ENCODE data around the gene INHBB.

The INHBB gene

DNA sequence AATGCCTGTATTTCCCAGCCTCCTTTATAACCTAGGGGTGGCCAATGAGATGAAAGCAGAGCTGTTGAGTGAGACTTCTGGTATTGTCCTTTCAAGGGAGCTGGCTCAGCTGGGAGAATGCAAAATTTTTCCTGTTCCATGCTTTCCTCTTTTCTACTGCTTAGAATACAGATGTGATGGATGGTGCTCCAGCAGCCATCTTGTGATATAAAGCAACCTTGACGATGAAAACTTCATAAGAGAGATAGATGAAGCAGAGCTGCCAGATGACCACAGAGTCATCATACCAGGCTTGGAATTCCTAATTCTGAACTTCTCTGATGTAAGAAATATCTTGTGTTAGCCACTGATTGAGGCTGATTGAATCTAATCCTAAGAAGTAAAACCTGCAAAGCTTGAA is 11.9 kb upstream of the INHBB start:
- CTCF ChIA-PET = interaction anchor here (0.5 kb wide), 1 partner anchor 224 kb away, joined by 3 read pairs; no protein-coding TSS in a partner anchor
- POLR2A ChIA-PET = no interaction called here
- TF ChIP-seq NFRKB (IDR thresholded peaks at IDR 0.05) = no peak
- no peak for TF ChIP-seq TARDBP (IDR thresholded peaks at IDR 0.05)
- no peak for TF ChIP-seq SUZ12 (IDR thresholded peaks at IDR 0.05)
- TF ChIP-seq FOXK2 (IDR thresholded peaks at IDR 0.05) = no peak
- no peak for TF ChIP-seq CTBP1 (IDR thresholded peaks at IDR 0.05; ENCODE audit: borderline replicate concordance)
- TF ChIP-seq ZNF384 (IDR thresholded peaks at IDR 0.05) = no peak
- no peak for TF ChIP-seq LEF1 (IDR thresholded peaks at IDR 0.05; ENCODE audit: borderline replicate concordance)
- TF ChIP-seq ARNT (IDR thresholded peaks at IDR 0.05) = no peak
- no peak for TF ChIP-seq L3MBTL2 (conservative IDR thresholded peaks at IDR 0.05)
- no peak for TF ChIP-seq FOXM1 (IDR thresholded peaks at IDR 0.05; ENCODE audit: borderline replicate concordance)
- no peak for DNase-seq (ENCODE audit: extremely low spot score)

DNA sequence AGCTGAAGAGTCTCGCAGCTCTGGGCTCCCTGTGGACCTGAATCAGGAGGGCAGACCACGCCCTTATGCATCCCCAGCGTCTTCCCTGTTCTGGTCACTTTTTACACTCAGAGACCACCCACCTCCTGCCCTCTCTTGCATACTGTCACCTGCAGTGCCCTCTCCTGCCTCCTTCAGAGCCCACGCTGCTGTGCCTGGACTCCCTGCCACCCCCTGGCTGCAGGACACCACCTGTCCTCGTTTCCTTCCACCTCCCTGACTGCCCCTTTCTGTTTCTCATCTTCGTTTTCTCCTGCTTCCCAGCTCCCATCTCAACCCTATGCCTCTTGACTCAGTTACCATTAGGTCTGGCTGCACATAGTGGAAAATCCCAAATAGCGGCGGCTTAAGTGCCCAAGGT is 9.2 kb upstream of the INHBB start:
- no peak for TF ChIP-seq FOXK2 (IDR thresholded peaks at IDR 0.05)
- TF ChIP-seq, protein P1, sequence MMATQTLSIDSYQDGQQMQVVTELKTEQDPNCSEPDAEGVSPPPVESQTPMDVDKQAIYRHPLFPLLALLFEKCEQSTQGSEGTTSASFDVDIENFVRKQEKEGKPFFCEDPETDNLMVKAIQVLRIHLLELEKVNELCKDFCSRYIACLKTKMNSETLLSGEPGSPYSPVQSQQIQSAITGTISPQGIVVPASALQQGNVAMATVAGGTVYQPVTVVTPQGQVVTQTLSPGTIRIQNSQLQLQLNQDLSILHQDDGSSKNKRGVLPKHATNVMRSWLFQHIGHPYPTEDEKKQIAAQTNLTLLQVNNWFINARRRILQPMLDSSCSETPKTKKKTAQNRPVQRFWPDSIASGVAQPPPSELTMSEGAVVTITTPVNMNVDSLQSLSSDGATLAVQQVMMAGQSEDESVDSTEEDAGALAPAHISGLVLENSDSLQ (IDR thresholded peaks at IDR 0.05) = no peak
- TF ChIP-seq CTBP1 (IDR thresholded peaks at IDR 0.05; ENCODE audit: borderline replicate concordance) = no peak
- TF ChIP-seq BHLHE40 (IDR thresholded peaks at IDR 0.05; ENCODE audit: borderline replicate concordance) = no peak
- no peak for TF ChIP-seq ZNF384 (IDR thresholded peaks at IDR 0.05)
- no peak for TF ChIP-seq ARNT (IDR thresholded peaks at IDR 0.05)
- TF ChIP-seq LEF1 (IDR thresholded peaks at IDR 0.05; ENCODE audit: borderline replicate concordance) = no peak
- no peak for TF ChIP-seq L3MBTL2 (conservative IDR thresholded peaks at IDR 0.05)
- no peak for TF ChIP-seq HDGF (IDR thresholded peaks at IDR 0.05; ENCODE audit: borderline replicate concordance)
- TF ChIP-seq SP1 (IDR thresholded peaks at IDR 0.05) = no peak
- no peak for TF ChIP-seq FOXM1 (IDR thresholded peaks at IDR 0.05; ENCODE audit: borderline replicate concordance)
- TF ChIP-seq ELF4 (IDR thresholded peaks at IDR 0.05) = no peak
- no peak for TF ChIP-seq NFRKB (IDR thresholded peaks at IDR 0.05)
- TF ChIP-seq SUZ12 (IDR thresholded peaks at IDR 0.05) = no peak
- no peak for TF ChIP-seq TARDBP (IDR thresholded peaks at IDR 0.05)
- ChIA-PET CTCF (interaction anchor here (0.6 kb wide), 1 partner anchor 38 kb away, joined by 3 read pairs; no protein-coding TSS in a partner anchor), POLR2A (interaction anchor here (1.2 kb wide), 1 partner anchor 334 kb away, joined by 3 read pairs; no protein-coding TSS in a partner anchor)
- no peak for DNase-seq (ENCODE audit: extremely low spot score)

DNA sequence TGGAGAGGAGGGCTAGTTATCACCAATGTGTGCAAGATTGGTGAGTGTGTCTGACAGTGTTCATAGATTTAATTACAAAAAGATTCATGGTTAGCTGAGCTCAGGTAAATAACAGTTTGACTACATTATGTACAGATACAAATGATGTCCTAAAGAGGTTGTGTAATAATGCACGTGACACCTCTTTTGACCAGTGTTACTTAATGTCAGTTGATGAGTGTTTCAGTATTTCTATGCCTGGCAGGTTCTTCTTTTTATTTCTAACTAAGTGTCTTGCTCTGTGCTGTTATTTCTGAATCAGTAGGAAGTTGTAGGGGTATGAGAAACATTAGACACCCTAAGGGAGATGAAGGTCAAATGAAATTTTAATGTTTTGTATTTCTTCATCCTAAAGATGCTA is 7.9 kb upstream of the INHBB start:
- POLR2A ChIA-PET = no interaction called here
- CTCF ChIA-PET = no interaction called here
- TF ChIP-seq SP1 (IDR thresholded peaks at IDR 0.05) = no peak
- DNase-seq (ENCODE audit: extremely low spot score) = no peak

DNA sequence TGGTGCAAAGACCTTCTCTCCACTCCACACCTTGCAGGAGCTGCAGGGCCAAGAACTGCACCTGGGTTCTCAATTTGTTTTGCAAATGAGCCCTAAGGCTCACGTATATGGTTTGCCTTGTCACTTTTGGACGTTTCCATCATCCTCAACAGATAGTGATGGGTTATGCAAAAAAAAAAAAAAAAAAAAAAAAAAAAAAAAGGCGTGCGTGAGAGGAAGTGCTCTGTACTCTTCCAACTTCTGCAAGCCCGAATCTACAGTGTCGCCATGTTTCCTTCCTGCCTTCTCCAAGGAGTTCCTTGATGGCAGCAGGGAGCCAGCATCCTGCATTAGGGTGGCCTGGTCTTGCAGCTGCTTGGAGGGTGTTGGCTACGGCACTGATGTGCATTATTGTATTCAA is 4.0 kb upstream of the INHBB start:
- CTCF ChIA-PET = interaction anchor here (0.5 kb wide), 2 partner anchors 336 to 339 kb away, joined by 3 to 6 read pairs; no protein-coding TSS in a partner anchor
- POLR2A ChIA-PET = no interaction called here
- DNase-seq (ENCODE audit: extremely low spot score) = no peak
- TF ChIP-seq SUZ12 (IDR thresholded peaks at IDR 0.05) = no peak
- TF ChIP-seq NFRKB (IDR thresholded peaks at IDR 0.05) = no peak
- TF ChIP-seq ZNF384 (IDR thresholded peaks at IDR 0.05) = no peak
- no peak for TF ChIP-seq LEF1 (IDR thresholded peaks at IDR 0.05; ENCODE audit: borderline replicate concordance)
- no peak for TF ChIP-seq TARDBP (IDR thresholded peaks at IDR 0.05)
- no peak for TF ChIP-seq FOXM1 (IDR thresholded peaks at IDR 0.05; ENCODE audit: borderline replicate concordance)
- no peak for TF ChIP-seq FOXK2 (IDR thresholded peaks at IDR 0.05)
- TF ChIP-seq ARNT (IDR thresholded peaks at IDR 0.05) = no peak
- no peak for TF ChIP-seq SP1 (IDR thresholded peaks at IDR 0.05)
- TF ChIP-seq FOXA1 (IDR thresholded peaks at IDR 0.05) = no peak
- no peak for TF ChIP-seq BHLHE40 (IDR thresholded peaks at IDR 0.05; ENCODE audit: borderline replicate concordance)
- no peak for TF ChIP-seq ELF4 (IDR thresholded peaks at IDR 0.05)
- TF ChIP-seq, protein P1 (IDR thresholded peaks at IDR 0.05) = no peak
- TF ChIP-seq CTBP1 (IDR thresholded peaks at IDR 0.05; ENCODE audit: borderline replicate concordance) = no peak

DNA sequence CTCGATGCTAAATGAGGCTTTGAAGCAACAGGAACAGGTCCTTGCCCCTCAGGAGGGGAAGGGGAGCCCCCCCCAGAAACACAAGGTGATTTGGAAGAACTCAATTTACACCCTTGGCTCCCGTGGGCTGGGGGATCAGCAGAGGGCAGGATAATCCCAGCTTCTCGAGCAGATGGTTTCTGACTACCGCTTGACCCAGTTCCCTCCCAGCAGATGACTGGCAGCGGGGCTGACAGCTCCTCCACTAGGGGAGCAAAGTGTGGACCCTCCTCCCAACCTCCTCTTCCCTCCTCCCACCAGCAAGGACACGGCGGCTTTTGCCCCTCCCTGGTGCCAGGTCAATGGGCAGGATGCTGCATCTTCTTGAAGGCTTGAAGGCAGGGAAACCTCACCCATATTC is 3.5 kb upstream of the INHBB start:
- TF ChIP-seq ELF4 (IDR thresholded peaks at IDR 0.05) (no peak), SUZ12 (IDR thresholded peaks at IDR 0.05) (no peak), HDGF (IDR thresholded peaks at IDR 0.05; ENCODE audit: borderline replicate concordance) (no peak), FOXK2 (IDR thresholded peaks at IDR 0.05) (no peak), LEF1 (IDR thresholded peaks at IDR 0.05; ENCODE audit: borderline replicate concordance) (no peak), ZNF384 (IDR thresholded peaks at IDR 0.05) (no peak), FOXA1 (IDR thresholded peaks at IDR 0.05) (no peak), BHLHE40 (IDR thresholded peaks at IDR 0.05; ENCODE audit: borderline replicate concordance) (no peak), TARDBP (IDR thresholded peaks at IDR 0.05) (no peak), SP1 (IDR thresholded peaks at IDR 0.05) (no peak), CTBP1 (IDR thresholded peaks at IDR 0.05; ENCODE audit: borderline replicate concordance) (no peak), ARNT (IDR thresholded peaks at IDR 0.05) (no peak), L3MBTL2 (conservative IDR thresholded peaks at IDR 0.05) (no peak)
- TF ChIP-seq, protein P1 (IDR thresholded peaks at IDR 0.05) = no peak
- ChIA-PET POLR2A (no interaction called here), CTCF (interaction anchor here (0.5 to 1.8 kb wide), 5 partner anchors 94 to 338 kb away, joined by 3 to 14 read pairs (median 3); no protein-coding TSS in a partner anchor)
- DNase-seq (ENCODE audit: extremely low spot score) = no peak

DNA sequence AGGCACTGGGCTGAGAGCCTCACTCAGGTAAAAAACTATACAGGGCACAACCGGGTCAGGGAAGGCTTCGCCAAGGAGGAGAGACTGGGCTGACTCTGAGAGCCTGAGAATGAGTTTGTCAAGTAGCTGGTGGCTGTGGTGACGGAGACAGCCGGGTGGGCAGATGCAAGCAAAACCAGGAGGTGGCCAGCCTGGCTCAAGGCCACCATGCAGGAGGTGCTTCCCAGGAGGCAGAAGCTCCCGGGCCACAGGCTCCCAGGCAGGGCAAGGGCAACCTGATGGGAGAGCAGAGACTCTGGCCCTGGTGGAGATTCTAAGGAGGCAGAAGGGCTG is 2.9 kb upstream of the INHBB start:
- DNase-seq (ENCODE audit: extremely low spot score) = peak; percentile 20
- CTCF ChIA-PET = interaction anchor here (0.6 to 1.8 kb wide), 9 partner anchors 31 to 340 kb away, joined by 3 to 14 read pairs (median 3); no protein-coding TSS in a partner anchor
- POLR2A ChIA-PET = interaction anchor here (0.9 kb wide), 1 partner anchor 9 kb away, joined by 3 read pairs; no protein-coding TSS in a partner anchor
- TF ChIP-seq HDGF (IDR thresholded peaks at IDR 0.05; ENCODE audit: borderline replicate concordance) = no peak
- no peak for TF ChIP-seq SUZ12 (IDR thresholded peaks at IDR 0.05)
- no peak for TF ChIP-seq FOXA1 (IDR thresholded peaks at IDR 0.05)
